ENCODE results near the gene LAGE3.

DNA sequence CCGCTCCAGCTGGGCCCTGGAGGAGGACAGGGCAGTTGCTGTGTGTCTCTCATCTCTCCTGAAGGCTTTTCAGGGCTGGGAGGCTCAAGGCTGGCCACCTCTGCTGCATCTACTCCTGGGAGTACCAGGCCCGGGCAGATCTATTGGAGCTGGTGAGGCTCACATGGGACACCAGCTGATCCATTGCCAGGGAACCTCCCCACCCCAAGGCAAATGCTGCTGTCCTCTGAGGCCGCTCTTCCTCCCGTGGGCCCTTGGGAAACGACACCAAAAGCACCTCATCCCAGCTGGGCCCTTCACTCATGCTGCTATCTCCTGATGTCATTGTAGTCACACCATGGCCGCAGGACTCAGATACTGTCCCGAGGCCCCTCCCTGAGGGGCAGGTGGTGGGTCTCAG, 3.7 kb upstream of the LAGE3 start:
- TF ChIP-seq YY1 (tag by site-specific recombination; IDR thresholded peaks at IDR 0.05) (no peak), TCF7L2 (IDR thresholded peaks at IDR 0.05; ENCODE audit: borderline replicate concordance, low read depth, low read length) (no peak), ZNF112 (tag by site-specific recombination; IDR thresholded peaks at IDR 0.05) (no peak), ZNF791 (tag by site-specific recombination; IDR thresholded peaks at IDR 0.05) (no peak), KLF9 (tag by site-specific recombination; IDR thresholded peaks at IDR 0.05; ENCODE audit: low read depth) (no peak), ZSCAN16 (tag by site-specific recombination; IDR thresholded peaks at IDR 0.05) (no peak), ZNF211 (tag by site-specific recombination; IDR thresholded peaks at IDR 0.05; ENCODE audit: low read depth) (no peak)
- TF ChIP-seq, protein P1, sequence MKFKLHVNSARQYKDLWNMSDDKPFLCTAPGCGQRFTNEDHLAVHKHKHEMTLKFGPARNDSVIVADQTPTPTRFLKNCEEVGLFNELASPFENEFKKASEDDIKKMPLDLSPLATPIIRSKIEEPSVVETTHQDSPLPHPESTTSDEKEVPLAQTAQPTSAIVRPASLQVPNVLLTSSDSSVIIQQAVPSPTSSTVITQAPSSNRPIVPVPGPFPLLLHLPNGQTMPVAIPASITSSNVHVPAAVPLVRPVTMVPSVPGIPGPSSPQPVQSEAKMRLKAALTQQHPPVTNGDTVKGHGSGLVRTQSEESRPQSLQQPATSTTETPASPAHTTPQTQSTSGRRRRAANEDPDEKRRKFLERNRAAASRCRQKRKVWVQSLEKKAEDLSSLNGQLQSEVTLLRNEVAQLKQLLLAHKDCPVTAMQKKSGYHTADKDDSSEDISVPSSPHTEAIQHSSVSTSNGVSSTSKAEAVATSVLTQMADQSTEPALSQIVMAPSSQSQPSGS (tag by site-specific recombination; IDR thresholded peaks at IDR 0.05; ENCODE audit: low read depth) = no peak
- TF ChIP-seq, protein P2, sequence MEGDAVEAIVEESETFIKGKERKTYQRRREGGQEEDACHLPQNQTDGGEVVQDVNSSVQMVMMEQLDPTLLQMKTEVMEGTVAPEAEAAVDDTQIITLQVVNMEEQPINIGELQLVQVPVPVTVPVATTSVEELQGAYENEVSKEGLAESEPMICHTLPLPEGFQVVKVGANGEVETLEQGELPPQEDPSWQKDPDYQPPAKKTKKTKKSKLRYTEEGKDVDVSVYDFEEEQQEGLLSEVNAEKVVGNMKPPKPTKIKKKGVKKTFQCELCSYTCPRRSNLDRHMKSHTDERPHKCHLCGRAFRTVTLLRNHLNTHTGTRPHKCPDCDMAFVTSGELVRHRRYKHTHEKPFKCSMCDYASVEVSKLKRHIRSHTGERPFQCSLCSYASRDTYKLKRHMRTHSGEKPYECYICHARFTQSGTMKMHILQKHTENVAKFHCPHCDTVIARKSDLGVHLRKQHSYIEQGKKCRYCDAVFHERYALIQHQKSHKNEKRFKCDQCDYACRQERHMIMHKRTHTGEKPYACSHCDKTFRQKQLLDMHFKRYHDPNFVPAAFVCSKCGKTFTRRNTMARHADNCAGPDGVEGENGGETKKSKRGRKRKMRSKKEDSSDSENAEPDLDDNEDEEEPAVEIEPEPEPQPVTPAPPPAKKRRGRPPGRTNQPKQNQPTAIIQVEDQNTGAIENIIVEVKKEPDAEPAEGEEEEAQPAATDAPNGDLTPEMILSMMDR (tag by site-specific recombination; IDR thresholded peaks at IDR 0.05) = no peak
- TF ChIP-seq, protein P3, sequence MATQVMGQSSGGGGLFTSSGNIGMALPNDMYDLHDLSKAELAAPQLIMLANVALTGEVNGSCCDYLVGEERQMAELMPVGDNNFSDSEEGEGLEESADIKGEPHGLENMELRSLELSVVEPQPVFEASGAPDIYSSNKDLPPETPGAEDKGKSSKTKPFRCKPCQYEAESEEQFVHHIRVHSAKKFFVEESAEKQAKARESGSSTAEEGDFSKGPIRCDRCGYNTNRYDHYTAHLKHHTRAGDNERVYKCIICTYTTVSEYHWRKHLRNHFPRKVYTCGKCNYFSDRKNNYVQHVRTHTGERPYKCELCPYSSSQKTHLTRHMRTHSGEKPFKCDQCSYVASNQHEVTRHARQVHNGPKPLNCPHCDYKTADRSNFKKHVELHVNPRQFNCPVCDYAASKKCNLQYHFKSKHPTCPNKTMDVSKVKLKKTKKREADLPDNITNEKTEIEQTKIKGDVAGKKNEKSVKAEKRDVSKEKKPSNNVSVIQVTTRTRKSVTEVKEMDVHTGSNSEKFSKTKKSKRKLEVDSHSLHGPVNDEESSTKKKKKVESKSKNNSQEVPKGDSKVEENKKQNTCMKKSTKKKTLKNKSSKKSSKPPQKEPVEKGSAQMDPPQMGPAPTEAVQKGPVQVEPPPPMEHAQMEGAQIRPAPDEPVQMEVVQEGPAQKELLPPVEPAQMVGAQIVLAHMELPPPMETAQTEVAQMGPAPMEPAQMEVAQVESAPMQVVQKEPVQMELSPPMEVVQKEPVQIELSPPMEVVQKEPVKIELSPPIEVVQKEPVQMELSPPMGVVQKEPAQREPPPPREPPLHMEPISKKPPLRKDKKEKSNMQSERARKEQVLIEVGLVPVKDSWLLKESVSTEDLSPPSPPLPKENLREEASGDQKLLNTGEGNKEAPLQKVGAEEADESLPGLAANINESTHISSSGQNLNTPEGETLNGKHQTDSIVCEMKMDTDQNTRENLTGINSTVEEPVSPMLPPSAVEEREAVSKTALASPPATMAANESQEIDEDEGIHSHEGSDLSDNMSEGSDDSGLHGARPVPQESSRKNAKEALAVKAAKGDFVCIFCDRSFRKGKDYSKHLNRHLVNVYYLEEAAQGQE (tag by site-specific recombination; IDR thresholded peaks at IDR 0.05) = no peak
- TF ChIP-seq, protein P4, sequence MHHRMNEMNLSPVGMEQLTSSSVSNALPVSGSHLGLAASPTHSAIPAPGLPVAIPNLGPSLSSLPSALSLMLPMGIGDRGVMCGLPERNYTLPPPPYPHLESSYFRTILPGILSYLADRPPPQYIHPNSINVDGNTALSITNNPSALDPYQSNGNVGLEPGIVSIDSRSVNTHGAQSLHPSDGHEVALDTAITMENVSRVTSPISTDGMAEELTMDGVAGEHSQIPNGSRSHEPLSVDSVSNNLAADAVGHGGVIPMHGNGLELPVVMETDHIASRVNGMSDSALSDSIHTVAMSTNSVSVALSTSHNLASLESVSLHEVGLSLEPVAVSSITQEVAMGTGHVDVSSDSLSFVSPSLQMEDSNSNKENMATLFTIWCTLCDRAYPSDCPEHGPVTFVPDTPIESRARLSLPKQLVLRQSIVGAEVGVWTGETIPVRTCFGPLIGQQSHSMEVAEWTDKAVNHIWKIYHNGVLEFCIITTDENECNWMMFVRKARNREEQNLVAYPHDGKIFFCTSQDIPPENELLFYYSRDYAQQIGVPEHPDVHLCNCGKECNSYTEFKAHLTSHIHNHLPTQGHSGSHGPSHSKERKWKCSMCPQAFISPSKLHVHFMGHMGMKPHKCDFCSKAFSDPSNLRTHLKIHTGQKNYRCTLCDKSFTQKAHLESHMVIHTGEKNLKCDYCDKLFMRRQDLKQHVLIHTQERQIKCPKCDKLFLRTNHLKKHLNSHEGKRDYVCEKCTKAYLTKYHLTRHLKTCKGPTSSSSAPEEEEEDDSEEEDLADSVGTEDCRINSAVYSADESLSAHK (tag by site-specific recombination; IDR thresholded peaks at IDR 0.05) = no peak

Data from HEK293 (cell line).